Right atrium auricular region (tissue), 2 donors: ENCODE data around the gene BRD3OS. TPM values are rescaled to one million over a fixed set of nuclear protein-coding genes. Genes with fewer than 3 reads are reported as not detected.
A peak's percentile ranks its signal among the peaks of the same experiment; 100 is the strongest.

Source experiments
- DNase-seq: peaks from one replicate; pipeline ENCODE4 v3.0.0-alpha.2; 2019; ENCODE audit warnings: low spot score
- H3K27ac ChIP-seq, 2 donors: fragments of 200-600 bp; sonication (generic); 1 replicate in 1 of 2; 2 replicates in 1 of 2; pipeline ENCODE4 v1.5.1; 2016 to 2019
- H3K27me3 ChIP-seq, 2 donors: fragments of 200-600 bp; sonication (generic); one replicate each; pipeline versions ENCODE4 v1.5.1 to v1.6.0; 2017 to 2019
- H3K36me3 ChIP-seq: fragments of 200-600 bp; sonication (generic); one replicate; pipeline ENCODE4 v1.5.1; 2016
- H3K4me1 ChIP-seq, 2 donors: fragments of 200-600 bp; sonication (generic); one replicate each; pipeline versions ENCODE4 v1.5.1 to v1.6.0; 2017 to 2019
- H3K4me3 ChIP-seq, 2 donors: fragments of 200-600 bp; sonication (generic); 1 replicate in 1 of 2; 2 replicates in 1 of 2; pipeline ENCODE4 v1.5.1; 2017 to 2019; ENCODE audit warnings: mild to moderate bottlenecking in 1 of 2, moderate library complexity in 1 of 2
- H3K9me3 ChIP-seq, 2 donors: fragments of 200-600 bp; sonication (generic); one replicate each; pipeline ENCODE4 v1.5.1; 2019
- CTCF ChIP-seq, 2 donors: fragments of 200-600 bp; sonication (generic); IDR thresholded peaks; one replicate each; pipeline ENCODE4 v1.5.1; 2019; ENCODE audit warnings: antibody characterized with exemption in 2 of 2
- total RNA-seq, 2 donors: library from RNA; depleted of rRNA; stranded (reverse); fragments of >200 nt; gene quantifications; one replicate each; pipeline ENCODE4 v1.1.0, GENCODE V29; 2016

The BRD3OS gene
- total RNA-seq, 2 donors from 2014 or later = 7.8 to 11.2 TPM

GRCh38 chr9:134062461-134063087 lies 37.3 kb downstream of the BRD3OS start:
- no peak for TF ChIP-seq CTCF (IDR thresholded peaks at IDR 0.05)
- peaks cover 0 to 94% of the 10 kb centered on the region in 2 donors for H3K4me1 ChIP-seq
- DNase-seq = no peak
- H3K27ac ChIP-seq = no peak overlapping the region
- no peak overlapping the region for H3K4me3 ChIP-seq
- no peaks in the 10 kb centered on the region for H3K9me3 ChIP-seq
- no peaks in the 10 kb centered on the region for H3K27me3 ChIP-seq
- H3K36me3 ChIP-seq = no peaks in the 10 kb centered on the region

DNA sequence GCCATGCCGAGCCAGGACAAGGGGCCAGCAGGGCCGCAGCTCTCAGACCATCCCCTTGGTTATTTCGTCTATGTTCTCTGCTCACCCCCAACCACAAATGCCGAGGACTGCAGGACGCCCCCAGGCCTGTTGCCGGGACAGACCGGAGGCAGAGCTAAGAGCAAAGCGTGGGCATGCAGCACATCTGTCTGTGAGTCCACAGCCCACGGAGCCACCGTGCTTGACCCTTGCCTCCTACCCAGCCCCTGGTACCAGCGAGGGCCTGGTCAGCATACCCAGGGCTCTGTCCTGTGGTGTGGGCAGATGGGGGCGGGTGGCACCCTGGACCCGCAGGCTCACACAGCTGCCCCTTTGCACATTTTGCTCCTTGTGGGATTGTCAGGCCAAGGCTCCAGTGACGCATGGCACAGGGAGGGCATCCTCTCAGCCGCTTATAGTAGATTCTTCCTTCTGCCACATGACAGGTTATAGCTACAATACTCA lies 37.8 kb downstream of the BRD3OS start:
- Histone ChIP-seq H3K36me3 (no peaks in the 10 kb centered on the region), H3K27ac (no peak overlapping the region), H3K4me1 (peaks cover 0 to 89% of the 10 kb centered on the region in 2 donors), H3K4me3 (no peak overlapping the region), H3K27me3 (no peaks in the 10 kb centered on the region), H3K9me3 (no peaks in the 10 kb centered on the region)
- no peak for DNase-seq
- no peak for TF ChIP-seq CTCF (IDR thresholded peaks at IDR 0.05)

- Histone ChIP-seq H3K36me3 (no peaks in the 10 kb centered on the region), H3K4me1 (peaks cover 0 to 82% of the 10 kb centered on the region in 2 donors), H3K4me3 (no peak overlapping the region), H3K9me3 (no peaks in the 10 kb centered on the region), H3K27ac (no peak overlapping the region), H3K27me3 (no peaks in the 10 kb centered on the region)
- no peak for DNase-seq
- TF ChIP-seq CTCF (IDR thresholded peaks at IDR 0.05) = no peak
Observed at GRCh38 chr9:134063571-134064450, 38.5 kb downstream of the BRD3OS start.

DNA sequence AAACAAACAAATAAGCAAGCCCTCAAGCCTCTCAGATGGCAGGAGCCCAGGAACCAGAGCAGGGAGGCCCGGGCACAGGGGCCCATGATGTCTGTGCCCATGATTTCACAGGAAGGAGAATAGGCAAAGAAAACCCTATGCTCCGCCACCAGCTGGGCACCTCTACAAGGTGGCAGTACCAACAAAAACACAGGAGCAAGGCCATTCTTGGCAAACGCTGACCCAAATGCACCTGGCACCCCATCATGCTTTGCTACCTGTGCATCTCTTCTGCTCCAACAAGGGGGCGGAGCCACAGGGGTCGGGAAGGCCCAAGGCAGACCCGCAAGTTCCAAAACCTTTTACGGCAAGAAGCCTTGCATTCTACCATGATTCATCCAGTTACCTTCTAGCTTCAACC lies 39.4 kb downstream of the BRD3OS start:
- Histone ChIP-seq H3K4me1 (peaks cover 0 to 73% of the 10 kb centered on the region in 2 donors), H3K27ac (no peak overlapping the region)
- no peak for TF ChIP-seq CTCF (IDR thresholded peaks at IDR 0.05)

DNA sequence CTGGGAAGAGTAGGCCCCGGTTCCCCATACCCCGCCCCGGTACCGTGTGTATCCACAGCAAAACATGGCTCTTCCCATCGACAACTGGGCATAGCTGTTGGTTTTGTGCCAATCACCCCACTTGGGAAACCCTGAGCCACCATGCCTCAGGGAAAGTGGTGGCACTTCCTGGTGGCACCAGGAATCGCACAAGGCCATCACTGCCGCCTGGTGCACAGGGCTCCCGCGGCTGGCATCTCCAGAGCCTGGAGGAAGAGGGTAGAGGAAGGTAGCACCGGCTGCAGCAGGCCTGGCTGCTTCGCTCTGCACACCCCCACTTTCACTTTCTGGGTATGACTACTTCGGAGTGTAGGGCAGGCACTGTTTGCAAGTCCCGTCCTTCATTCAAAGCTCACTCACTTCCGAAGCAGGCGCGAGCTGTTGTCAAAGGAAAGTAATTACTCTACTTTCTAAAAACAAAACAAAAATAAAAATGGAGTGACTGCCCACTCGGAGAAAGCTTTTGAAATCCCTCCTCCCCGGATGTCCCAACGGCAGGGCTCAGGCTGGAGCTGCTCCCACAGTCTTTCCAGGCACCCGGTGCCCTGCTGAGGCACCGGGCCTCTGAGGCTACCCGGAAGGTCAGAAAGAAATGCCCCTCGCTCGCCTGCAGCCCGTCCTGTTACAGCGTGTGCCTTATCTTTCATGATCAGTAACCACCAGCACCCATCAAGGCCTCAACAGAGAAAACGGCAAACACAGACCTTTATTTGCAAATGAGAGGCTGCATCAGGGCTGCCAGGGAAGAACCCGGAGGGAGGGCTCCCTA lies 40.5 kb downstream of the BRD3OS start:
- TF ChIP-seq CTCF (IDR thresholded peaks at IDR 0.05) = no peak
- DNase-seq = no peak
- H3K27ac ChIP-seq = peak overlapping the region; percentile 49 to 76
- H3K4me3 ChIP-seq = peak overlapping the region; percentile 57 to 82
- no peaks in the 10 kb centered on the region for H3K9me3 ChIP-seq
- no peaks in the 10 kb centered on the region for H3K27me3 ChIP-seq
- H3K4me1 ChIP-seq = peaks cover 0 to 62% of the 10 kb centered on the region in 2 donors
- no peaks in the 10 kb centered on the region for H3K36me3 ChIP-seq

More for the DNA sequence above, 39.4 kb downstream of the BRD3OS start:
- Histone ChIP-seq H3K9me3 (no peaks in the 10 kb centered on the region), H3K27me3 (no peaks in the 10 kb centered on the region), H3K4me3 (no peak overlapping the region), H3K36me3 (no peaks in the 10 kb centered on the region)
- DNase-seq = no peak
